K562 (cell line): ENCODE results near the gene MYOM1. TPM values are rescaled to one million over a fixed set of nuclear protein-coding genes. Genes with fewer than 3 reads are reported as not detected.

Experiments
- AFF4 ChIP-seq: sonication (generic); formaldehyde crosslinking; IDR thresholded peaks from 2 replicates; pipeline ENCODE4 v1.8.0; 2023; ENCODE audit warnings: mild to moderate bottlenecking, missing genetic modification reagents
- CBX3 ChIP-seq, 2 experiments: IDR thresholded peaks; 1 replicate in 1 of 2; 2 replicates in 1 of 2; pipeline ENCODE4 v1.6.1; 2012; ENCODE audit warnings: inconsistent platforms in 2 of 2, low read length in 2 of 2, borderline replicate concordance in 1 of 2, control low read depth in 1 of 2
- CEBPG ChIP-seq, 3 experiments: fragments of 200-800 bp in 1 of 3; sonication (Bioruptor generic) in 1 of 3; sonication (generic) in 1 of 3; formaldehyde crosslinking in 1 of 3; IDR thresholded peaks in 2 of 3; conservative IDR thresholded peaks in 1 of 3; 2 replicates each; pipeline versions ENCODE4 v1.6.1 to v1.8.0; 2016 to 2022; ENCODE audit warnings: missing compliant biosample characterization in 2 of 3, missing genetic modification characterization in 2 of 3, mild to moderate bottlenecking in 1 of 3, missing genetic modification reagents in 1 of 3
- CGGBP1 ChIP-seq: fragments of 250-450 bp; sonication (Bioruptor Pico); IDR thresholded peaks from 2 replicates; pipeline ENCODE4 v1.9.0; 2021; ENCODE audit warnings: mild to moderate bottlenecking
- JUN ChIP-seq, 2 experiments: sonication (generic) in 1 of 2; formaldehyde crosslinking in 1 of 2; IDR thresholded peaks; 2 replicates each; pipeline versions ENCODE4 v1.6.1 to v1.8.0; 2012 to 2022; ENCODE audit warnings: borderline replicate concordance in 2 of 2, mild to moderate bottlenecking in 2 of 2, improper control_type of control experiment in 1 of 2, low read depth in 1 of 2, low read length in 1 of 2, missing genetic modification reagents in 1 of 2
- JUNB ChIP-seq: fragments of 450-650 bp; formaldehyde crosslinking; conservative IDR thresholded peaks from 2 replicates; pipeline ENCODE4 v1.4.0; 2020; ENCODE audit warnings: mild to moderate bottlenecking
- KLF1 ChIP-seq: fragments of 450-650 bp; IDR thresholded peaks from 2 replicates; pipeline ENCODE4 v1.6.1; 2016; ENCODE audit warnings: missing genetic modification characterization, missing compliant biosample characterization
- MTA3 ChIP-seq: fragments of 450-650 bp; formaldehyde crosslinking; IDR thresholded peaks from 2 replicates; pipeline ENCODE4 v1.6.1; 2017; ENCODE audit warnings: mild to moderate bottlenecking, borderline replicate concordance
- NFE2L1 ChIP-seq: fragments of 450-650 bp; IDR thresholded peaks from 2 replicates; pipeline ENCODE4 v1.6.1; 2016; ENCODE audit warnings: missing genetic modification characterization, low read depth, mild to moderate bottlenecking, missing compliant biosample characterization, moderate library complexity, borderline replicate concordance
- PTBP1 ChIP-seq: fragments of 200-400 bp; formaldehyde crosslinking; IDR thresholded peaks from 2 replicates; pipeline ENCODE4 v1.6.1; 2017; ENCODE audit warnings: low read depth, low read length
- RB1 ChIP-seq: fragments of 450-650 bp; IDR thresholded peaks from 2 replicates; pipeline ENCODE4 v1.6.1; 2017; ENCODE audit warnings: low read depth, mild to moderate bottlenecking
- SAP30 ChIP-seq: fragments of 200-600 bp; sonication (generic); IDR thresholded peaks from 2 replicates; pipeline ENCODE4 v1.6.1; 2012; ENCODE audit warnings: borderline replicate concordance, low read depth, mild to moderate bottlenecking, moderate library complexity, low read length, control low read depth, inconsistent platforms; ENCODE audit not compliant: insufficient read depth, poor library complexity, severe bottlenecking
- SMAD3 ChIP-seq: fragments of 450-650 bp; formaldehyde crosslinking; conservative IDR thresholded peaks from 2 replicates; pipeline ENCODE4 v1.4.0; 2020; ENCODE audit warnings: mild to moderate bottlenecking
- SMARCE1 ChIP-seq: fragments of 450-650 bp; IDR thresholded peaks from 2 replicates; pipeline ENCODE4 v1.7.1; 2016; ENCODE audit warnings: mild to moderate bottlenecking
- SP1 ChIP-seq: sonication (generic); formaldehyde crosslinking; IDR thresholded peaks from 2 replicates; pipeline ENCODE4 v1.8.1; 2022; ENCODE audit warnings: mild to moderate bottlenecking, missing genetic modification reagents
- SRSF9 ChIP-seq: fragments of 200-400 bp; formaldehyde crosslinking; IDR thresholded peaks from 2 replicates; pipeline ENCODE4 v1.6.1; 2017; ENCODE audit warnings: low read depth, low read length, borderline replicate concordance
- STAG1 ChIP-seq: sonication (generic); formaldehyde crosslinking; IDR thresholded peaks from 2 replicates; pipeline ENCODE4 v1.5.0; 2020; ENCODE audit warnings: missing genetic modification reagents, borderline replicate concordance
- VEZF1 ChIP-seq: fragments of 200-800 bp; sonication (Bioruptor generic); IDR thresholded peaks from 2 replicates; pipeline ENCODE4 v1.6.1; 2017; ENCODE audit warnings: missing genetic modification characterization, missing compliant biosample characterization
- ZNF140 ChIP-seq: fragments of 250-450 bp; sonication (Bioruptor Pico); IDR thresholded peaks from 2 replicates; pipeline ENCODE4 v1.8.0; 2021; ENCODE audit warnings: moderate library complexity, mild to moderate bottlenecking, inconsistent platforms
- ZNF263 ChIP-seq: sonication (generic); formaldehyde crosslinking; IDR thresholded peaks from 2 replicates; pipeline ENCODE4 v1.8.0; 2022; ENCODE audit warnings: mild to moderate bottlenecking, missing genetic modification reagents, borderline replicate concordance
- ZNF324 ChIP-seq: fragments of 250-450 bp; sonication (Bioruptor Pico); IDR thresholded peaks from 2 replicates; pipeline ENCODE4 v1.4.0; 2020; ENCODE audit warnings: mild to moderate bottlenecking
- polyA plus RNA-seq, 8 experiments: library from polyadenylated mRNA; depleted of rRNA in 4 of 8; stranded (reverse) in 5 of 8; unstranded in 3 of 8; fragments of >200 nt; fragmentation: Nextera tagmentation in 2 of 8; fragmentation: Illumina TruSeq in 1 of 8; extraction: Ambion mirVana in 2 of 8; extraction: Trizol in 1 of 8; gene quantifications; 2 replicates each; pipeline versions ENCODE4 v1.2.1 to v1.2.3, GENCODE V29; 2011 to 2014; ENCODE audit warnings: inconsistent platforms in 1 of 8, missing spikeins in 1 of 8
- total RNA-seq, 7 experiments: library from RNA; depleted of rRNA in 6 of 7; stranded (reverse); fragments of >200 nt in 6 of 7; fragmentation: Illumina TruSeq in 2 of 7; extraction: Trizol in 2 of 7; gene quantifications; 2 replicates each; pipeline versions ENCODE4 v1.2.1 to v1.2.3, GENCODE V29; 2011 to 2021; ENCODE audit warnings: low replicate concordance in 1 of 7

Gene MYOM1
- total and polyA plus RNA-seq, 9 of the 15 experiments (the other 6 are each of a cell fraction or from before 2014, with no cell fraction given): 0.01 to 0.62 (median 0.25) TPM

GRCh38 chr18:3262234-3263131 lies 42.7 kb upstream of the MYOM1 start (continued):
- TF ChIP-seq JUN (IDR thresholded peaks at IDR 0.05; ENCODE audit: borderline replicate concordance, low read depth, low read length) (no peak), JUN (CRISPR knock-in tag; IDR thresholded peaks at IDR 0.05; ENCODE audit: borderline replicate concordance) (0 out of 2 replicates have a peak, but pooled peaks have one; percentile 26), CGGBP1 (CRISPR knock-in tag) (no peak), PTBP1 (no peak), KLF1 (tag) (no peak), RB1 (no peak; the same call in 1 of the 2 replicates), SMARCE1 (peak; percentile 34; the same call in 1 of the 2 replicates), NFE2L1 (tag) (no peak), SP1 (CRISPR knock-in tag) (no peak; the same call in 1 of the 2 replicates), JUNB (CRISPR knock-in tag) (no peak), CEBPG (CRISPR knock-in tag; IDR thresholded peaks at IDR 0.05) (no peak), CEBPG (tag; conservative IDR thresholded peaks at IDR 0.05 in 1 of 2, IDR thresholded peaks at IDR 0.05 in 1 of 2) (no peak), MTA3 (no peak), VEZF1 (CRISPR knock-in tag) (peak; percentile 76), ZNF263 (CRISPR knock-in tag) (peak; percentile 51), SMAD3 (no peak), ZNF140 (CRISPR knock-in tag) (no peak), SRSF9 (no peak), SAP30 (no peak), AFF4 (CRISPR knock-in tag) (no peak; the same call in 1 of the 2 replicates), ZNF324 (CRISPR knock-in tag) (no peak), CBX3 (IDR thresholded peaks at IDR 0.05; ENCODE audit: borderline replicate concordance in 1 of 2, low read length in 2 of 2) (no peak), STAG1 (CRISPR knock-in tag) (no peak)
